ENCODE data around the gene TM7SF3.

- TF ChIP-seq EZH2phosphoT487 (IDR thresholded peaks at IDR 0.05; ENCODE audit: insufficient read depth, low read depth) (no peak), EZH2 (IDR thresholded peaks at IDR 0.05; ENCODE audit: insufficient read depth, poor library complexity, severe bottlenecking) (no peak)
Observed at GRCh38 chr12:26982866-26983265, 31.3 kb downstream of the TM7SF3 start.

All from GM23248 (cell line).